ENCODE data around the gene RAB33A. TPM values are rescaled to one million over a fixed set of nuclear protein-coding genes. Genes with fewer than 3 reads are reported as not detected.

RAB33A gene
- total and polyA plus RNA-seq, 2 donors (not counting 3 experiments of a cell fraction or from before 2014, with no cell fraction given) = 0.91 to 1.6 TPM

DNA sequence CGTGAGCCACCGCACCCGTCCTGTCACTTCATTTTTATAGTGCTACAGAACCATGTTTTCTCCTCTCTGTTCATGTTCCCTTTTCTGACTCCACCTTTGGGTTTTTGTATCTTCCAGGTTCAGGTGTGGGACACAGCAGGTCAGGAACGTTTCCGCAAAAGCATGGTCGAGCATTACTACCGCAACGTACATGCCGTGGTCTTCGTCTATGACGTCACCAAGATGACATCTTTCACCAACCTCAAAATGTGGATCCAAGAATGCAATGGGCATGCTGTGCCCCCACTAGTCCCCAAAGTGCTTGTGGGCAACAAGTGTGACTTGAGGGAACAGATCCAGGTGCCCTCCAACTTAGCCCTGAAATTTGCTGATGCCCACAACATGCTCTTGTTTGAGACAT, 12.4 kb downstream of the RAB33A start:
- no peaks in the 10 kb centered on the region for H4K20me1 ChIP-seq (replicated peaks; ENCODE audit: control insufficient read depth, extremely low read depth, insufficient read depth, low read length)
- no peaks in the 10 kb centered on the region for H3K4me1 ChIP-seq (ENCODE audit: control insufficient read depth, extremely low read depth, insufficient read depth, low read length)
- ChIA-PET POLR2A (no interaction called here), CTCF (no interaction called here)
- no peak overlapping the region for H2AFZ ChIP-seq (ENCODE audit: low read depth, low read length)
- no peak overlapping the region for H3K27ac ChIP-seq (ENCODE audit: insufficient read depth, low read depth, low read length)
- H3K4me3 ChIP-seq (replicated peaks in 1 of 3; ENCODE audit: insufficient read depth in 1 of 3, low read depth in 1 of 3, low read length in 3 of 3) = no peak overlapping the region
- no peaks in the 10 kb centered on the region for H3K9me1 ChIP-seq (replicated peaks; ENCODE audit: control insufficient read depth, extremely low read depth, insufficient read depth, low read length)
- H3K27me3 ChIP-seq (ENCODE audit: control insufficient read depth in 2 of 2, insufficient read depth in 2 of 2, low read length in 2 of 2) = no peaks in the 10 kb centered on the region
- dilution Hi-C loops (cut with MboI; ENCODE audit: extremely low pct_ligation_motif_present, low sequenced_read_pairs) = no loop called here
- no peak overlapping the region for H3K9ac ChIP-seq (replicated peaks; ENCODE audit: extremely low read depth, insufficient read depth, low read length)
- no peaks in the 10 kb centered on the region for H3K9me3 ChIP-seq (replicated peaks; ENCODE audit: control insufficient read depth, insufficient read depth, low read length)
- no peaks in the 10 kb centered on the region for H3K79me2 ChIP-seq (ENCODE audit: control insufficient read depth, insufficient read depth, low read length)
- no peak overlapping the region for H3K4me2 ChIP-seq (ENCODE audit: insufficient read depth, low read length)
- intact Hi-C loops (cut with micrococcal nuclease) = no loop called here
- BruUV-seq (replicated peaks) = no TSS peak
- DNase-seq (ENCODE audit: low read depth, low spot score) (no peak), FAIRE-seq (no peak)
- TF ChIP-seq JUN (IDR thresholded peaks at IDR 0.05; ENCODE audit: borderline replicate concordance, insufficient read depth, insufficient read length, low read depth) (no peak), POLR2A (IDR thresholded peaks at IDR 0.05; ENCODE audit: low read depth, low read length) (no peak), EZH2 (IDR thresholded peaks at IDR 0.05; ENCODE audit: borderline replicate concordance, low read depth, low read length, severe bottlenecking) (no peak), FOS (IDR thresholded peaks at IDR 0.05; ENCODE audit: borderline replicate concordance, insufficient read depth, low read length) (no peak), MYC (IDR thresholded peaks at IDR 0.05; ENCODE audit: low read depth, low read length) (no peak), POLR2AphosphoS5 (IDR thresholded peaks at IDR 0.05; ENCODE audit: insufficient read depth, low read depth, low read length) (no peak), GATA2 (IDR thresholded peaks at IDR 0.05; ENCODE audit: insufficient read depth, insufficient read length, low read depth, low read length) (no peak)
- TF ChIP-seq, protein P1, sequence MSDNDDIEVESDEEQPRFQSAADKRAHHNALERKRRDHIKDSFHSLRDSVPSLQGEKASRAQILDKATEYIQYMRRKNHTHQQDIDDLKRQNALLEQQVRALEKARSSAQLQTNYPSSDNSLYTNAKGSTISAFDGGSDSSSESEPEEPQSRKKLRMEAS (IDR thresholded peaks at IDR 0.05; ENCODE audit: insufficient read depth, insufficient read length) = no peak
- TF ChIP-seq, protein P2, sequence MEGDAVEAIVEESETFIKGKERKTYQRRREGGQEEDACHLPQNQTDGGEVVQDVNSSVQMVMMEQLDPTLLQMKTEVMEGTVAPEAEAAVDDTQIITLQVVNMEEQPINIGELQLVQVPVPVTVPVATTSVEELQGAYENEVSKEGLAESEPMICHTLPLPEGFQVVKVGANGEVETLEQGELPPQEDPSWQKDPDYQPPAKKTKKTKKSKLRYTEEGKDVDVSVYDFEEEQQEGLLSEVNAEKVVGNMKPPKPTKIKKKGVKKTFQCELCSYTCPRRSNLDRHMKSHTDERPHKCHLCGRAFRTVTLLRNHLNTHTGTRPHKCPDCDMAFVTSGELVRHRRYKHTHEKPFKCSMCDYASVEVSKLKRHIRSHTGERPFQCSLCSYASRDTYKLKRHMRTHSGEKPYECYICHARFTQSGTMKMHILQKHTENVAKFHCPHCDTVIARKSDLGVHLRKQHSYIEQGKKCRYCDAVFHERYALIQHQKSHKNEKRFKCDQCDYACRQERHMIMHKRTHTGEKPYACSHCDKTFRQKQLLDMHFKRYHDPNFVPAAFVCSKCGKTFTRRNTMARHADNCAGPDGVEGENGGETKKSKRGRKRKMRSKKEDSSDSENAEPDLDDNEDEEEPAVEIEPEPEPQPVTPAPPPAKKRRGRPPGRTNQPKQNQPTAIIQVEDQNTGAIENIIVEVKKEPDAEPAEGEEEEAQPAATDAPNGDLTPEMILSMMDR (IDR thresholded peaks at IDR 0.05; ENCODE audit: extremely low read depth in 1 of 2, insufficient read depth in 1 of 2, low read depth in 1 of 2, low read length in 2 of 2) = no peak
- H3K36me3 ChIP-seq (ENCODE audit: control insufficient read depth in 2 of 2, extremely low read depth in 1 of 2, insufficient read depth in 2 of 2, low read length in 2 of 2) = no peaks in the 10 kb centered on the region
